Adrenal gland (tissue), 5 donors: ENCODE data around the gene RPL7A.

Source experiments
- POLR2A ChIP-seq, 2 donors: fragments of 450-650 bp; IDR thresholded peaks; one replicate each; pipeline ENCODE4 v1.6.1; 2017; ENCODE audit warnings: antibody characterized with exemption in 2 of 2, mild to moderate bottlenecking in 2 of 2, moderate library complexity in 1 of 2
- TF ChIP-seq, protein P1 (sequence below), 6 experiments: fragments of 450-650 bp in 4 of 6; fragments of 200-600 bp in 2 of 6; sonication (generic) in 1 of 6; IDR thresholded peaks; 1 replicate in 5 of 6; 2 replicates in 1 of 6; pipeline versions ENCODE4 v1.5.1 to v1.8.0; 2016 to 2021; ENCODE audit warnings: antibody characterized with exemption in 6 of 6, mild to moderate bottlenecking in 2 of 6, moderate library complexity in 1 of 6
- donor health status: DM: no; HTN: no; CAD: no.

GRCh38 chr9:133377721-133378216 lies 29.8 kb downstream of the RPL7A start:
- TF ChIP-seq POLR2A (IDR thresholded peaks at IDR 0.05): no peak
- TF ChIP-seq, protein P1, sequence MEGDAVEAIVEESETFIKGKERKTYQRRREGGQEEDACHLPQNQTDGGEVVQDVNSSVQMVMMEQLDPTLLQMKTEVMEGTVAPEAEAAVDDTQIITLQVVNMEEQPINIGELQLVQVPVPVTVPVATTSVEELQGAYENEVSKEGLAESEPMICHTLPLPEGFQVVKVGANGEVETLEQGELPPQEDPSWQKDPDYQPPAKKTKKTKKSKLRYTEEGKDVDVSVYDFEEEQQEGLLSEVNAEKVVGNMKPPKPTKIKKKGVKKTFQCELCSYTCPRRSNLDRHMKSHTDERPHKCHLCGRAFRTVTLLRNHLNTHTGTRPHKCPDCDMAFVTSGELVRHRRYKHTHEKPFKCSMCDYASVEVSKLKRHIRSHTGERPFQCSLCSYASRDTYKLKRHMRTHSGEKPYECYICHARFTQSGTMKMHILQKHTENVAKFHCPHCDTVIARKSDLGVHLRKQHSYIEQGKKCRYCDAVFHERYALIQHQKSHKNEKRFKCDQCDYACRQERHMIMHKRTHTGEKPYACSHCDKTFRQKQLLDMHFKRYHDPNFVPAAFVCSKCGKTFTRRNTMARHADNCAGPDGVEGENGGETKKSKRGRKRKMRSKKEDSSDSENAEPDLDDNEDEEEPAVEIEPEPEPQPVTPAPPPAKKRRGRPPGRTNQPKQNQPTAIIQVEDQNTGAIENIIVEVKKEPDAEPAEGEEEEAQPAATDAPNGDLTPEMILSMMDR (IDR thresholded peaks at IDR 0.05): no peak
